H1 (cell line): Measurements from ENCODE around the gene CRKL.

ENCODE experiments used
- CEBPB ChIP-seq: IDR thresholded peaks from 2 replicates; pipeline ENCODE4 v1.6.1; 2012; ENCODE audit warnings: low read depth, low read length
- CREB1 ChIP-seq: IDR thresholded peaks from 2 replicates; pipeline ENCODE4 v1.6.1; 2012; ENCODE audit warnings: inconsistent platforms
- EZH2 ChIP-seq: fragments of 200-600 bp; sonication (generic); IDR thresholded peaks from 2 replicates; pipeline ENCODE4 v1.7.1; 2012; ENCODE audit warnings: low read depth, mild to moderate bottlenecking, moderate library complexity, low read length, inconsistent platforms; ENCODE audit not compliant: severe bottlenecking
- FOSL1 ChIP-seq: IDR thresholded peaks from 2 replicates; pipeline ENCODE4 v1.6.1; 2011; ENCODE audit warnings: mild to moderate bottlenecking, low read depth, low read length, moderate library complexity; ENCODE audit not compliant: insufficient read depth
- GABPA ChIP-seq: IDR thresholded peaks from 2 replicates; pipeline ENCODE4 v1.6.1; 2011; ENCODE audit warnings: mild to moderate bottlenecking, low read length, moderate library complexity, borderline replicate concordance; ENCODE audit not compliant: insufficient read depth
- POLR2A ChIP-seq, 2 experiments: IDR thresholded peaks; 1 replicate in 1 of 2; 2 replicates in 1 of 2; pipeline ENCODE4 v1.6.1; 2011; ENCODE audit warnings: low read depth in 2 of 2, low read length in 2 of 2, mild to moderate bottlenecking in 2 of 2; ENCODE audit errors: control extremely low read depth in 1 of 2
- SP1 ChIP-seq: IDR thresholded peaks from 2 replicates; pipeline ENCODE4 v1.6.1; 2011; ENCODE audit warnings: low read depth, low read length
- SRF ChIP-seq: IDR thresholded peaks from 2 replicates; pipeline ENCODE4 v1.6.1; 2011; ENCODE audit warnings: mild to moderate bottlenecking, low read depth, low read length, moderate library complexity
- TCF12 ChIP-seq: IDR thresholded peaks from 2 replicates; pipeline ENCODE4 v1.6.1; 2011; ENCODE audit warnings: low read depth, mild to moderate bottlenecking, low read length
- YY1 ChIP-seq: IDR thresholded peaks from 2 replicates; pipeline ENCODE4 v1.6.1; 2011; ENCODE audit warnings: low read depth, mild to moderate bottlenecking, low read length
- ZNF274 ChIP-seq: IDR thresholded peaks from 2 replicates; pipeline ENCODE4 v1.7.0; 2012; ENCODE audit warnings: low read length, borderline replicate concordance; ENCODE audit errors: extremely low read depth
- TF ChIP-seq, protein P1 (sequence below), 3 experiments: IDR thresholded peaks; 1 replicate in 2 of 3; 2 replicates in 1 of 3; pipeline versions ENCODE4 v1.5.1 to v1.6.1; 2011; ENCODE audit warnings: low read length in 3 of 3, mild to moderate bottlenecking in 3 of 3, inconsistent platforms in 2 of 3, low read depth in 1 of 3, moderate library complexity in 1 of 3; ENCODE audit not compliant: insufficient read depth in 1 of 3; ENCODE audit errors: control extremely low read depth in 1 of 3
- TF ChIP-seq, protein P2 (sequence below): IDR thresholded peaks from 2 replicates; pipeline ENCODE4 v1.6.1; 2012; ENCODE audit warnings: low read length, inconsistent platforms

DNA sequence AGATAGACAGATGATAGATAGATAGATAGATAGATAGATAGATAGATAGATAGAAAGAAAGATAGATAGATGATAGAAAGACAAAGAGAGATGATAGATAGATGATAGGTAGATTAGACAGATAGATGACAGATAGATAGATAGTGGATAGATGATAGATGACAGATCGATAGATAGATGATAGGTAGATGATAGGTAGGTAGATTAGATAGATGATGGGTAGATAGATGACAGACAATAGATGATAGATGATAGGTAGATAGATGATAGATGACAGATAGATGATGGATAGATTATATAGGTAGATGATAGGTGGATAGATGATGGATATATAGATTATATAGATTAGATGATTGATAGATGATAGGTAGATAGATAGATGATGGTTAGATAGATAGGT, 69.2 kb downstream of the CRKL start:
- TF ChIP-seq EZH2 = no peak
- no peak for TF ChIP-seq YY1
- TF ChIP-seq, protein P1, sequence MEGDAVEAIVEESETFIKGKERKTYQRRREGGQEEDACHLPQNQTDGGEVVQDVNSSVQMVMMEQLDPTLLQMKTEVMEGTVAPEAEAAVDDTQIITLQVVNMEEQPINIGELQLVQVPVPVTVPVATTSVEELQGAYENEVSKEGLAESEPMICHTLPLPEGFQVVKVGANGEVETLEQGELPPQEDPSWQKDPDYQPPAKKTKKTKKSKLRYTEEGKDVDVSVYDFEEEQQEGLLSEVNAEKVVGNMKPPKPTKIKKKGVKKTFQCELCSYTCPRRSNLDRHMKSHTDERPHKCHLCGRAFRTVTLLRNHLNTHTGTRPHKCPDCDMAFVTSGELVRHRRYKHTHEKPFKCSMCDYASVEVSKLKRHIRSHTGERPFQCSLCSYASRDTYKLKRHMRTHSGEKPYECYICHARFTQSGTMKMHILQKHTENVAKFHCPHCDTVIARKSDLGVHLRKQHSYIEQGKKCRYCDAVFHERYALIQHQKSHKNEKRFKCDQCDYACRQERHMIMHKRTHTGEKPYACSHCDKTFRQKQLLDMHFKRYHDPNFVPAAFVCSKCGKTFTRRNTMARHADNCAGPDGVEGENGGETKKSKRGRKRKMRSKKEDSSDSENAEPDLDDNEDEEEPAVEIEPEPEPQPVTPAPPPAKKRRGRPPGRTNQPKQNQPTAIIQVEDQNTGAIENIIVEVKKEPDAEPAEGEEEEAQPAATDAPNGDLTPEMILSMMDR (IDR thresholded peaks at IDR 0.05; ENCODE audit: control extremely low read depth in 1 of 3, insufficient read depth in 1 of 3, low read depth in 1 of 3, low read length in 3 of 3) = no peak
- TF ChIP-seq FOSL1 = no peak
- no peak for TF ChIP-seq CEBPB
- TF ChIP-seq SRF = no peak
- TF ChIP-seq GABPA = no peak
- TF ChIP-seq SP1 = no peak
- TF ChIP-seq CREB1 = no peak
- no peak for TF ChIP-seq POLR2A (IDR thresholded peaks at IDR 0.05; ENCODE audit: control extremely low read depth in 1 of 2, low read depth in 2 of 2, low read length in 2 of 2)
- TF ChIP-seq, protein P2, sequence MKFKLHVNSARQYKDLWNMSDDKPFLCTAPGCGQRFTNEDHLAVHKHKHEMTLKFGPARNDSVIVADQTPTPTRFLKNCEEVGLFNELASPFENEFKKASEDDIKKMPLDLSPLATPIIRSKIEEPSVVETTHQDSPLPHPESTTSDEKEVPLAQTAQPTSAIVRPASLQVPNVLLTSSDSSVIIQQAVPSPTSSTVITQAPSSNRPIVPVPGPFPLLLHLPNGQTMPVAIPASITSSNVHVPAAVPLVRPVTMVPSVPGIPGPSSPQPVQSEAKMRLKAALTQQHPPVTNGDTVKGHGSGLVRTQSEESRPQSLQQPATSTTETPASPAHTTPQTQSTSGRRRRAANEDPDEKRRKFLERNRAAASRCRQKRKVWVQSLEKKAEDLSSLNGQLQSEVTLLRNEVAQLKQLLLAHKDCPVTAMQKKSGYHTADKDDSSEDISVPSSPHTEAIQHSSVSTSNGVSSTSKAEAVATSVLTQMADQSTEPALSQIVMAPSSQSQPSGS = no peak
- TF ChIP-seq ZNF274 = no peak
- TF ChIP-seq TCF12 = no peak
